Hematopoietic multipotent progenitor cell treated with erythropoietin and hydrocortisone succinate and interleukin-3 and kit ligand, for 6 days (in vitro differentiated cells): ENCODE results near the gene EHBP1L1.

Experiments
- DNase-seq: peaks from one replicate; pipeline ENCODE4 v3.0.0-alpha.2; 2015

EHBP1L1 gene

GRCh38 chr11:65639623-65640482 is 64.0 kb downstream of the EHBP1L1 start:
- peak; percentile 37 for DNase-seq

GRCh38 chr11:65640483-65641296 is 64.8 kb downstream of the EHBP1L1 start:
- DNase-seq = peak; percentile 79

- peak; percentile 17 for DNase-seq
These were observed 65.6 kb downstream of the EHBP1L1 start for GRCh38 chr11:65641297-65642013.
